Measurements from ENCODE around the gene TAS1R3.

GRCh38 chr1:1293263-1294249 lies 37.5 kb upstream of the TAS1R3 start:
- TF ChIP-seq CTCF (conservative IDR thresholded peaks at IDR 0.05; ENCODE audit: low read length) (no peak), EZH2phosphoT487 (IDR thresholded peaks at IDR 0.05; ENCODE audit: borderline replicate concordance, low read depth, low read length) (no peak)

Measured in OCI-LY7 (cell line).